CD4-positive, alpha-beta memory T cell (primary cell): ENCODE data around the gene SMAD1. TPM values are rescaled to one million over a fixed set of nuclear protein-coding genes. Genes with fewer than 3 reads are reported as not detected.

ENCODE experiments used
- CTCF ChIA-PET: fragments of 350-600 bp; sonication (Branson Sonifier 250); formaldehyde crosslinking; loops from one replicate; lab custom pipeline; 2021; ENCODE audit warnings: inconsistent platforms; ENCODE audit not compliant: partially characterized antibody; lab: Charles Lee
- POLR2A ChIA-PET: fragments of 350-600 bp; sonication (Branson Sonifier 250); formaldehyde crosslinking; loops from one replicate; lab custom pipeline; 2021; ENCODE audit not compliant: partially characterized antibody; lab: Charles Lee
- DNase-seq, 5 donors: peaks; one replicate each; pipeline versions ENCODE4 v3.0.0 to v3.0.0-alpha.2; 2020 to 2022; ENCODE audit warnings: mixed read lengths in 1 of 5
- H3K27ac ChIP-seq: one replicate; pipeline ENCODE4 v1.7.0; 2013; ENCODE audit warnings: low read depth, low read length
- H3K27me3 ChIP-seq: 2 replicates; pipeline ENCODE4 v1.7.0; 2013; ENCODE audit warnings: mild to moderate bottlenecking, low read length, moderate library complexity; ENCODE audit not compliant: insufficient read depth
- H3K36me3 ChIP-seq: 2 replicates; pipeline ENCODE4 v1.7.0; 2013; ENCODE audit warnings: mild to moderate bottlenecking, low read length, moderate library complexity; ENCODE audit not compliant: insufficient read depth
- H3K4me1 ChIP-seq: 2 replicates; pipeline ENCODE4 v1.7.0; 2013; ENCODE audit warnings: mild to moderate bottlenecking, low read length, moderate library complexity; ENCODE audit not compliant: insufficient read depth
- H3K4me3 ChIP-seq, 2 donors: one replicate each; pipeline ENCODE4 v1.7.0; 2013; ENCODE audit warnings: low read length in 2 of 2, mild to moderate bottlenecking in 1 of 2
- H3K9me3 ChIP-seq, 2 donors: one replicate each; pipeline ENCODE4 v1.7.0; 2013; ENCODE audit warnings: low read length in 2 of 2, control low read depth in 1 of 2; ENCODE audit not compliant: control insufficient read depth in 1 of 2
- H3K27ac Mint-ChIP-seq, 7 donors: one replicate each; pipeline ENCODE4 v1.8.0; 2020 to 2021; ENCODE audit warnings: mixed read lengths in 7 of 7, mild to moderate bottlenecking in 6 of 7, inconsistent platforms in 3 of 7, moderate library complexity in 3 of 7
- H3K27me3 Mint-ChIP-seq, 2 donors: one replicate each; pipeline ENCODE4 v1.8.0; 2020 to 2021; ENCODE audit warnings: mixed read lengths in 2 of 2
- H3K36me3 Mint-ChIP-seq, 2 donors: one replicate each; pipeline ENCODE4 v1.8.0; 2020 to 2021; ENCODE audit warnings: mixed read lengths in 2 of 2, inconsistent platforms in 1 of 2, mild to moderate bottlenecking in 1 of 2
- H3K4me1 Mint-ChIP-seq, 4 donors: one replicate each; pipeline ENCODE4 v1.8.0; 2020 to 2021; ENCODE audit warnings: mixed read lengths in 4 of 4, mild to moderate bottlenecking in 1 of 4
- H3K4me3 Mint-ChIP-seq, 8 donors: one replicate each; pipeline ENCODE4 v1.8.0; 2020 to 2021; ENCODE audit warnings: mixed read lengths in 8 of 8, mild to moderate bottlenecking in 7 of 8, moderate library complexity in 6 of 8, inconsistent platforms in 3 of 8
- H3K9me3 Mint-ChIP-seq, 8 donors: one replicate each; pipeline ENCODE4 v1.8.0; 2020 to 2021; ENCODE audit warnings: mixed read lengths in 8 of 8, mild to moderate bottlenecking in 5 of 8, inconsistent platforms in 3 of 8, moderate library complexity in 1 of 8
- intact Hi-C: fragments of 100-400 bp; cut with micrococcal nuclease; formaldehyde crosslinking; loops from one replicate; pipeline ENCODE4 v1.15.1; 2023
- polyA plus RNA-seq, 2 donors: library from polyadenylated mRNA; unstranded; fragments of 300-500 nt; fragmentation: Illumina TruSeq; gene quantifications; one replicate each; pipeline ENCODE4 v1.2.3, GENCODE V29; 2021
- total RNA-seq, 2 experiments: library from RNA; stranded (reverse); gene quantifications; one replicate each; pipeline ENCODE4 v1.2.3, GENCODE V29; 2021

The SMAD1 gene
- total and polyA plus RNA-seq, 4 experiments from 2014 or later = 0.42 to 1.1 (median 0.67) TPM

GRCh38 chr4:145525291-145525740 is 43.7 kb downstream of the SMAD1 start:
- peaks cover 0 to 2% (median 0%) of the 10 kb centered on the region in 8 donors for H3K9me3 Mint-ChIP-seq
- H3K27ac ChIP-seq = no peak overlapping the region
- no peaks in the 10 kb centered on the region for H3K36me3 ChIP-seq
- ChIA-PET CTCF (no interaction called here), POLR2A (no interaction called here)
- no peaks in the 10 kb centered on the region for H3K9me3 ChIP-seq
- H3K4me1 ChIP-seq = no peaks in the 10 kb centered on the region
- no peaks in the 10 kb centered on the region for H3K36me3 Mint-ChIP-seq
- no peak overlapping the region for H3K4me3 Mint-ChIP-seq
- no peaks in the 10 kb centered on the region for H3K4me1 Mint-ChIP-seq
- DNase-seq = no peak
- no peaks in the 10 kb centered on the region for H3K27me3 ChIP-seq
- H3K4me3 ChIP-seq = no peak overlapping the region
- H3K27ac Mint-ChIP-seq = no peak overlapping the region
- intact Hi-C loops = no loop called here
- H3K27me3 Mint-ChIP-seq = peaks cover 0 to 5% of the 10 kb centered on the region in 2 donors

DNA sequence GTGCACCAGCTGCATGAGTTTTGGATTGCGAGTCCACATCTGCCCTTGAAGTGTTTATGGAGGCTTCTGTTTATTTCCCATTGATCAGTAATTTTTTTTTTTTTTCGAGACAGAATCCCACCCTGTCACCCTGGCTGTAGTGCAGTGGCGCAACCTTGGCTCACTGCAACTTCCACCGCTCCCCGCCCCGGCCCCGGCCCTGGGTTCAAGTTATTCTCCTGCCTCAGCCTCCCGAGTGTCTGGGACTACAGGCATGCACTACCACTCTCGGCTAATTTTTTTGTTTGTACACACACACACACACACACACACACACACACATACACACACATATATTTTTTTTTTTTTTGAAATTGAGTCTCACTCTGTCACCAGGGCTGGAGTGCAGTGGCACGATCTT is 46.1 kb downstream of the SMAD1 start:
- POLR2A ChIA-PET = no interaction called here
- Mint-ChIP-seq H3K27me3 (peaks cover 0 to 4% of the 10 kb centered on the region in 2 donors), H3K36me3 (no peaks in the 10 kb centered on the region), H3K4me3 (no peak overlapping the region), H3K9me3 (peaks cover 0 to 2% (median 0%) of the 10 kb centered on the region in 8 donors), H3K27ac (no peak overlapping the region), H3K4me1 (no peaks in the 10 kb centered on the region)
- H3K9me3 ChIP-seq = no peaks in the 10 kb centered on the region
- H3K4me1 ChIP-seq = no peaks in the 10 kb centered on the region
- CTCF ChIA-PET = no interaction called here
- no peak for DNase-seq
- no peak overlapping the region for H3K4me3 ChIP-seq
- no peak overlapping the region for H3K27ac ChIP-seq
- H3K36me3 ChIP-seq = no peaks in the 10 kb centered on the region
- no peaks in the 10 kb centered on the region for H3K27me3 ChIP-seq
- intact Hi-C loops = no loop called here

DNA sequence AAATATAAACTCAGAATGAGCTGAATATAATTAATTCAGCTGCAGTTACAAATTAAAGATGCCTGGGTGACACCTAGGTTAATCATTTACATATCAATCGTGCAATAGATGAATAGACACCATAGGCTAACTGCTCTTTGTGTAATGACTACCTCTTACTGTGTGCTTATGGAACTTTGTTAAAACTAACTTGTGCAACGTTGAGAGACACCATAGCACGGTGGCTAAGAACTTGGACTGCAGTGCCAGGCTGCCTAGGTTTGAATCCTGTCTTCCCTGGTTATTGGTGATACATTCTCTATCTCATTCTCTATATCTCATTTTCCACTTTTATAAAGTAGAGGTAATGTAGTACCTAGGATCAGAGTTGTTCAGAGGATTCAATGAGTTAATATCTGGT is 46.9 kb downstream of the SMAD1 start:
- Mint-ChIP-seq H3K9me3 (peaks cover 0 to 2% (median 0%) of the 10 kb centered on the region in 8 donors), H3K27ac (no peak overlapping the region), H3K4me3 (no peak overlapping the region), H3K36me3 (no peaks in the 10 kb centered on the region), H3K27me3 (peaks cover 0 to 4% of the 10 kb centered on the region in 2 donors), H3K4me1 (no peaks in the 10 kb centered on the region)
- ChIA-PET CTCF (no interaction called here), POLR2A (no interaction called here)
- H3K27ac ChIP-seq = no peak overlapping the region
- H3K4me1 ChIP-seq = no peaks in the 10 kb centered on the region
- intact Hi-C loops = no loop called here
- DNase-seq = no peak
- no peak overlapping the region for H3K4me3 ChIP-seq
- H3K27me3 ChIP-seq = no peaks in the 10 kb centered on the region
- no peaks in the 10 kb centered on the region for H3K36me3 ChIP-seq
- no peaks in the 10 kb centered on the region for H3K9me3 ChIP-seq

GRCh38 chr4:145530189-145530588 is 48.5 kb downstream of the SMAD1 start:
- intact Hi-C loops = no loop called here
- Histone ChIP-seq H3K36me3 (no peaks in the 10 kb centered on the region), H3K4me3 (no peak overlapping the region), H3K27me3 (peaks cover 3% of the 10 kb centered on the region), H3K27ac (no peak overlapping the region), H3K9me3 (no peaks in the 10 kb centered on the region), H3K4me1 (no peaks in the 10 kb centered on the region)
- H3K9me3 Mint-ChIP-seq = peaks cover 0 to 2% (median 0%) of the 10 kb centered on the region in 8 donors
- H3K36me3 Mint-ChIP-seq = no peaks in the 10 kb centered on the region
- DNase-seq = no peak
- H3K4me3 Mint-ChIP-seq = no peak overlapping the region
- no peaks in the 10 kb centered on the region for H3K4me1 Mint-ChIP-seq
- ChIA-PET POLR2A (no interaction called here), CTCF (no interaction called here)
- H3K27ac Mint-ChIP-seq = no peak overlapping the region
- peaks cover 0 to 9% of the 10 kb centered on the region in 2 donors for H3K27me3 Mint-ChIP-seq

- H3K9me3 Mint-ChIP-seq = peaks cover 0 to 2% (median 0%) of the 10 kb centered on the region in 8 donors
- H3K4me3 Mint-ChIP-seq = no peak overlapping the region
- Histone ChIP-seq H3K27me3 (peaks cover 6% of the 10 kb centered on the region), H3K36me3 (no peaks in the 10 kb centered on the region), H3K4me3 (no peak overlapping the region), H3K4me1 (no peaks in the 10 kb centered on the region), H3K27ac (no peak overlapping the region), H3K9me3 (no peaks in the 10 kb centered on the region)
- no peaks in the 10 kb centered on the region for H3K4me1 Mint-ChIP-seq
- ChIA-PET CTCF (no interaction called here), POLR2A (no interaction called here)
- peaks cover 2 to 9% of the 10 kb centered on the region in 2 donors for H3K27me3 Mint-ChIP-seq
- H3K36me3 Mint-ChIP-seq = no peaks in the 10 kb centered on the region
- no peak overlapping the region for H3K27ac Mint-ChIP-seq
- intact Hi-C loops = no loop called here
- no peak for DNase-seq
Measured at GRCh38 chr4:145530662-145531061, 49.0 kb downstream of the SMAD1 start.

DNA sequence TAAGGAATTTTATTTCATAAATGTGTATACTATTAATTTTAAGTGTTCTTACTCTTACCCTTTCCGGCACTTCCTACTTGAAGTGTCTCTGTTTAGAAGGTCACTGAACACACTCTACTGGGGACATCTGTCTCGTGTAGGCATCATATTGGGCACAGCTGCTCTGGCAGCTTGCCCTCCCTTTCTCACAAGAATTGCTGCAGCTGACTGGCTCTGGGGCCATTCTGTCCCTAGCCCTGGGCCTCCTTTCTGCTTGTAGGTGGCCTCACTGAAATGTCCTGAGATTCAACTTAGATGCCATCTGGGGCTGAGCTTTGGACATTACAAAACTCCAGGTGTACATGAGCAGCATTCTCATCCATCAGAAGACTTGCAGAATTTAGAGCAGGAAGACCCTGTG is 49.6 kb downstream of the SMAD1 start:
- peaks cover 6 to 9% of the 10 kb centered on the region in 2 donors for H3K27me3 Mint-ChIP-seq
- POLR2A ChIA-PET = no interaction called here
- intact Hi-C loops = no loop called here
- no peak overlapping the region for H3K27ac Mint-ChIP-seq
- Histone ChIP-seq H3K27me3 (peaks cover 10% of the 10 kb centered on the region), H3K36me3 (no peaks in the 10 kb centered on the region), H3K4me3 (no peak overlapping the region), H3K9me3 (no peaks in the 10 kb centered on the region), H3K27ac (no peak overlapping the region), H3K4me1 (no peaks in the 10 kb centered on the region)
- peaks cover 0 to 2% (median 0%) of the 10 kb centered on the region in 8 donors for H3K9me3 Mint-ChIP-seq
- CTCF ChIA-PET = interaction anchor here (1.5 kb wide), 1 partner anchor 11 kb away, joined by 6 read pairs; no protein-coding TSS in a partner anchor
- no peaks in the 10 kb centered on the region for H3K36me3 Mint-ChIP-seq
- no peak overlapping the region for H3K4me3 Mint-ChIP-seq
- H3K4me1 Mint-ChIP-seq = no peaks in the 10 kb centered on the region
- no peak for DNase-seq

DNA sequence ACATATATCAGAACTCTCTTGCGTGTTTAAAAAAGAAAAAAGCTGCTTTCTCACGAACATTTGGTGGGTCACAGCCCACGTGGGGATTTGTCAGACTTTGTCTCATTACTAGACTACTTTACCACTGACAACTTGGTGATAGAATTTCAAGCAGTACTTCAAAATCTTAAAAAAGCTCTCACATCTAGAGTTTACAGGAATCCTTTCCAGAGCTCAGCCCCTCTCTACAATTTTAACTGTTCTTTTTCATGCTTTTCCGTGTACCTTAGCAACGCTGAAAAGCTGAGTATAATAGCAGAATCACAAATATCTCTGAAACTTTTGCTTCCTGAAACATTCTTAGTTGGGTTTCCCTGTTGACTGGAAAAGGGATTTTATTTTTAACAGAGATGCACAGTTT is 50.2 kb downstream of the SMAD1 start:
- Histone ChIP-seq H3K36me3 (no peaks in the 10 kb centered on the region), H3K4me1 (no peaks in the 10 kb centered on the region), H3K4me3 (no peak overlapping the region), H3K27me3 (peaks cover 10% of the 10 kb centered on the region), H3K27ac (no peak overlapping the region), H3K9me3 (no peaks in the 10 kb centered on the region)
- Mint-ChIP-seq H3K9me3 (peaks cover 0 to 2% (median 0%) of the 10 kb centered on the region in 8 donors), H3K4me3 (no peak overlapping the region), H3K4me1 (no peaks in the 10 kb centered on the region), H3K27ac (no peak overlapping the region), H3K36me3 (no peaks in the 10 kb centered on the region), H3K27me3 (peaks cover 6 to 9% of the 10 kb centered on the region in 2 donors)
- CTCF ChIA-PET = interaction anchor here (1.5 kb wide), 1 partner anchor 10 kb away, joined by 6 read pairs; no protein-coding TSS in a partner anchor
- POLR2A ChIA-PET = no interaction called here
- DNase-seq = no peak
- intact Hi-C loops = no loop called here
